Measurements from ENCODE around the gene SSTR4. TPM values are rescaled to one million over a fixed set of nuclear protein-coding genes. Genes with fewer than 3 reads are reported as not detected.

The SSTR4 gene, protein sequence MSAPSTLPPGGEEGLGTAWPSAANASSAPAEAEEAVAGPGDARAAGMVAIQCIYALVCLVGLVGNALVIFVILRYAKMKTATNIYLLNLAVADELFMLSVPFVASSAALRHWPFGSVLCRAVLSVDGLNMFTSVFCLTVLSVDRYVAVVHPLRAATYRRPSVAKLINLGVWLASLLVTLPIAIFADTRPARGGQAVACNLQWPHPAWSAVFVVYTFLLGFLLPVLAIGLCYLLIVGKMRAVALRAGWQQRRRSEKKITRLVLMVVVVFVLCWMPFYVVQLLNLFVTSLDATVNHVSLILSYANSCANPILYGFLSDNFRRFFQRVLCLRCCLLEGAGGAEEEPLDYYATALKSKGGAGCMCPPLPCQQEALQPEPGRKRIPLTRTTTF
- not detected in 2 replicates for total RNA-seq (2011; cell fraction: chromatin; rRNA removed; ENCODE audit: low replicate concordance)
- total RNA-seq (2011; cell fraction: nucleolus; rRNA removed) = not detected in 2 replicates
- not detected in 2 replicates for total RNA-seq (2011; cell fraction: nucleoplasm; rRNA removed)
- total RNA-seq (2014; rRNA removed) (not detected in 2 replicates), total RNA-seq (2014; rRNA removed; fragmentation: Illumina TruSeq; extraction: Trizol) (not detected in 2 replicates), total RNA-seq (2015; rRNA removed; fragmentation: Illumina TruSeq; extraction: Trizol) (not detected in 2 replicates), total RNA-seq (2021) (not detected in 2 replicates), polyA plus RNA-seq (2011; rRNA removed) (not detected in 2 replicates), polyA plus RNA-seq (2014; fragmentation: Illumina TruSeq; extraction: Trizol) (not detected in 2 replicates), polyA plus RNA-seq (2014; fragmentation: Nextera tagmentation; extraction: Ambion mirVana) (not detected), polyA plus RNA-seq (2014; rRNA removed) (not detected in 2 replicates), polyA minus RNA-seq (2011; rRNA and poly(A)+ RNA removed) (not detected in 2 replicates), Bru-seq, nascent RNA (not detected), BruChase-seq, experiment 1, labeled RNA remaining after a 2-hour chase (not detected), BruChase-seq, experiment 2, labeled RNA remaining after a 6-hour chase (not detected)
- not detected in 2 replicates for polyA plus RNA-seq (2011; cell fraction: cytosol; rRNA removed)
- not detected in 2 replicates for polyA plus RNA-seq (2011; cell fraction: nucleus; rRNA removed)
- polyA plus RNA-seq (2012) = not detected in 2 replicates
- polyA minus RNA-seq (2011; cell fraction: cytosol; rRNA and poly(A)+ RNA removed) = not detected in 2 replicates
- polyA minus RNA-seq (2011; cell fraction: nucleus; rRNA and poly(A)+ RNA removed) = not detected in 2 replicates
- long read RNA-seq, experiment 1 = 0 reads
- long read RNA-seq, experiment 2 = 0 reads
- long read RNA-seq, experiment 3 = 0 reads

DNA sequence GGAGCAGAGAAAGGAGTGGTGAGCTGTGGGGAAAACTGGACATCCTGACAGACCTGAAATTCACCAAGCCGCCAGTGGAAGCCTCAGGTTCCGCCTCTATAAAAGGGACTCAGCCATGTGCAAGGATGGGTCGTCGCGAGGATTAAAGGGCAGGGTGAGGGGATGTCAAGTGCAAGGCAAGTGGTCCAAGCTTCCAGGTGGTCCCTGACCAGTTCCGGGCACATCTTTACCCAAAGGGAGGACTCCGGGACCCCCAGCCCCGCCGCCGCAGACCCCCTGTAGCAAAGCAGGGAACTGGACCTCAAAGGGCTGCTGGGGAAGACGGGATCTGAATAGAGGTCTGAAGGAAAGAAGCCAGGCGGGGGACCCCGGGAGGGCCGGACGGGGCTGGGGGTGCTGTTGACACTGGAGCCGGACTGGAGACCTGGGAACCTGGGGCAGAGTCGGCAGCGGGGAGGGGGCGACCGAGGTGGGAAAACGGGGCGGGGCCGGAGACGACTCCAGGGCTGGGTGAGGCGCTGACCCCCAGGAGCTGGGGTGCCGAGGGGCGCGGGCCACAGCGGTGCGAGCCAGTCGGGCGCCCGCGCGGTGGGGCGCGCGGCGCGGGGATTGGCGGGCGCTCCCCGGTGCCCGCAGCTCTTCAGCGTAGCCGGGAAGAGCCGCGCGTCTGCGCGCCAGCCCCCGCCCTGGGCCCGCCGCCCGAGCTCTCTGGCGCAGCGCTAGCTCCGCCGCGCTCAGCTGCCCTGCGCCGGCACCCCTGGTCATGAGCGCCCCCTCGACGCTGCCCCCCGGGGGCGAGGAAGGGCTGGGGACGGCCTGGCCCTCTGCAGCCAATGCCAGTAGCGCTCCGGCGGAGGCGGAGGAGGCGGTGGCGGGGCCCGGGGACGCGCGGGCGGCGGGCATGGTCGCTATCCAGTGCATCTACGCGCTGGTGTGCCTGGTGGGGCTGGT, at the start of gene SSTR4:
Gene SSTR4, plus strand, starts transcription at position 592 of the 951 bp plus-strand sequence. Its CDS starts 172 bp downstream, at position 764.
- Histone ChIP-seq H3K4me2 (ENCODE audit: insufficient read depth, low read length) (no peak within 1 kb of the TSS), H4K20me1 (replicated peaks; ENCODE audit: control insufficient read depth, insufficient read depth, low read length) (no peaks in the 10 kb centered on the region), H3K9me3 (replicated peaks; ENCODE audit: control insufficient read depth, insufficient read depth, low read depth, low read length) (no peaks in the 10 kb centered on the region), H3K79me2 (ENCODE audit: control insufficient read depth, insufficient read depth, low read length) (no peaks in the 10 kb centered on the region), H3K36me3 (ENCODE audit: control insufficient read depth, insufficient read depth, low read length) (no peaks in the 10 kb centered on the region), H3K4me3 (no peak within 1 kb of the TSS), H3K9me1 (ENCODE audit: control insufficient read depth, insufficient read depth, low read length) (no peaks in the 10 kb centered on the region), H3K27ac (ENCODE audit: extremely low read depth, low read depth, low read length) (no peak within 1 kb of the TSS), H3K4me1 (replicated peaks in 1 of 2; ENCODE audit: control insufficient read depth in 2 of 2, insufficient read depth in 2 of 2, low read length in 2 of 2) (no peaks in the 10 kb centered on the region; a peak in 2 of 5 replicates), H3K27me3 (ENCODE audit: control insufficient read depth in 2 of 2, insufficient read depth in 2 of 2, low read length in 2 of 2) (peaks cover 0 to 39% of the 10 kb centered on the region in 2 experiments; a peak in 3 of 5 replicates), H3K9ac (ENCODE audit: insufficient read depth in 1 of 2, low read depth in 2 of 2, low read length in 2 of 2) (no peak within 1 kb of the TSS), H2AFZ (ENCODE audit: low read depth, low read length) (no peak within 1 kb of the TSS)
- FAIRE-seq (no peak), DNase-seq (ENCODE audit: extremely low read depth in 1 of 4, low spot score in 3 of 4) (no peak), ATAC-seq (no peak)
- WGBS (ENCODE audit: insufficient coverage, low coverage, missing lambda C conversion rate) = 25% methylated on average over 15 of the region's 83 CpGs
- ChIA-PET CTCF (ENCODE audit: low intra/inter-chr PET ratio) (no interaction called here), POLR2A (interaction anchor here (0.7 kb wide), 1 partner anchor 13 kb away, joined by 4 read pairs; no protein-coding TSS in a partner anchor)
- TF ChIP-seq NBN (IDR thresholded peaks at IDR 0.05; ENCODE audit: low read depth) (no peak), ZFP1 (CRISPR knock-in tag; IDR thresholded peaks at IDR 0.05) (no peak), ZNF707 (CRISPR knock-in tag; conservative IDR thresholded peaks at IDR 0.05) (no peak), ZBTB11 (CRISPR knock-in tag; IDR thresholded peaks at IDR 0.05) (no peak), ETV5 (CRISPR knock-in tag; IDR thresholded peaks at IDR 0.05; ENCODE audit: low read depth) (no peak), ZNF124 (CRISPR knock-in tag; IDR thresholded peaks at IDR 0.05) (no peak), POLR3A (IDR thresholded peaks at IDR 0.05; ENCODE audit: borderline replicate concordance, extremely low read depth, insufficient read depth, insufficient read length) (no peak), FIP1L1 (IDR thresholded peaks at IDR 0.05; ENCODE audit: low read depth, low read length, poor library complexity, severe bottlenecking) (no peak)
- TF ChIP-seq, protein P1, sequence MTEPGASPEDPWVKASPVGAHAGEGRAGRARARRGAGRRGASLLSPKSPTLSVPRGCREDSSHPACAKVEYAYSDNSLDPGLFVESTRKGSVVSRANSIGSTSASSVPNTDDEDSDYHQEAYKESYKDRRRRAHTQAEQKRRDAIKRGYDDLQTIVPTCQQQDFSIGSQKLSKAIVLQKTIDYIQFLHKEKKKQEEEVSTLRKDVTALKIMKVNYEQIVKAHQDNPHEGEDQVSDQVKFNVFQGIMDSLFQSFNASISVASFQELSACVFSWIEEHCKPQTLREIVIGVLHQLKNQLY (CRISPR knock-in tag; conservative IDR thresholded peaks at IDR 0.05) = no peak
- BruUV-seq (replicated peaks) = no TSS peak
- in situ Hi-C loops (cut with MboI) = no loop called here
- intact Hi-C loops (cut with micrococcal nuclease) = no loop called here
